Neural progenitor cell (in vitro differentiated cells): ENCODE measurements around the gene DHDH. TPM values are rescaled to one million over a fixed set of nuclear protein-coding genes. Genes with fewer than 3 reads are reported as not detected.
A peak's percentile ranks its signal among the peaks of the same experiment; 100 is the strongest.

ENCODE experiments used
- DNase-seq: peaks from one replicate; pipeline ENCODE4 v3.0.0-alpha.2; 2016; ENCODE audit warnings: low spot score
- H2AFZ ChIP-seq: fragments of 200-600 bp; sonication (generic); replicated peaks from 2 replicates; pipeline ENCODE4 v1.6.1; 2016; ENCODE audit warnings: antibody characterized with exemption
- H3F3A ChIP-seq: fragments of 200-600 bp; sonication (generic); 2 replicates; pipeline ENCODE4 v1.6.1; 2016; ENCODE audit warnings: antibody characterized with exemption, low read depth
- H3K27ac ChIP-seq: fragments of 200-600 bp; sonication (generic); 2 replicates; pipeline ENCODE4 v1.5.1; 2016; ENCODE audit warnings: mild to moderate bottlenecking
- H3K27me3 ChIP-seq: fragments of 200-600 bp; sonication (generic); 2 replicates; pipeline ENCODE4 v1.6.1; 2016; ENCODE audit warnings: mild to moderate bottlenecking, moderate library complexity
- H3K36me3 ChIP-seq: fragments of 200-600 bp; sonication (generic); 2 replicates; pipeline ENCODE4 v1.5.1; 2016
- H3K4me1 ChIP-seq: fragments of 200-600 bp; sonication (generic); 2 replicates; pipeline ENCODE4 v1.6.1; 2016; ENCODE audit warnings: mixed run types
- H3K4me2 ChIP-seq: fragments of 200-600 bp; sonication (generic); 2 replicates; pipeline ENCODE4 v1.6.1; 2016
- H3K4me3 ChIP-seq: fragments of 200-600 bp; sonication (generic); 2 replicates; pipeline ENCODE4 v1.5.1; 2016
- H3K79me2 ChIP-seq: fragments of 200-600 bp; sonication (generic); 2 replicates; pipeline ENCODE4 v1.6.1; 2016; ENCODE audit warnings: low read depth
- H3K9ac ChIP-seq: fragments of 200-600 bp; sonication (generic); 2 replicates; pipeline ENCODE4 v1.6.1; 2016
- H3K9me3 ChIP-seq: fragments of 200-600 bp; sonication (generic); 2 replicates; pipeline ENCODE4 v1.5.1; 2016; ENCODE audit warnings: low read depth
- H4K20me1 ChIP-seq: fragments of 200-600 bp; sonication (generic); 2 replicates; pipeline ENCODE4 v1.6.1; 2016; ENCODE audit warnings: low read depth
- H3K27ac Mint-ChIP-seq: 3 replicates; pipeline ENCODE4 v1.8.0; 2021; ENCODE audit warnings: mixed read lengths
- H3K27me3 Mint-ChIP-seq: 2 replicates; pipeline ENCODE4 v1.8.0; 2022; ENCODE audit warnings: low read depth, mild to moderate bottlenecking, inconsistent platforms, moderate library complexity, mixed read lengths; ENCODE audit not compliant: insufficient read depth
- H3K36me3 Mint-ChIP-seq: 3 replicates; pipeline ENCODE4 v1.8.0; 2021; ENCODE audit warnings: mixed read lengths
- H3K4me1 Mint-ChIP-seq: 3 replicates; pipeline ENCODE4 v1.8.0; 2021; ENCODE audit warnings: mixed read lengths
- H3K4me3 Mint-ChIP-seq: 3 replicates; pipeline ENCODE4 v1.8.0; 2021; ENCODE audit warnings: mild to moderate bottlenecking, moderate library complexity, mixed read lengths
- H3K9me3 Mint-ChIP-seq: 3 replicates; pipeline ENCODE4 v1.8.0; 2020; ENCODE audit warnings: mixed read lengths
- CTCF ChIP-seq: fragments of 200-600 bp; sonication (generic); IDR thresholded peaks from 2 replicates; pipeline ENCODE4 v1.5.1; 2017; ENCODE audit warnings: antibody characterized with exemption, mild to moderate bottlenecking
- EZH2 ChIP-seq: fragments of 200-600 bp; sonication (generic); IDR thresholded peaks from 2 replicates; pipeline ENCODE4 v1.6.1; 2017; ENCODE audit warnings: antibody characterized with exemption, mild to moderate bottlenecking, moderate library complexity
- EZH2phosphoT487 ChIP-seq: fragments of 200-600 bp; sonication (generic); IDR thresholded peaks from 2 replicates; pipeline ENCODE4 v1.6.1; 2017; ENCODE audit warnings: antibody characterized with exemption
- total RNA-seq: library from RNA; depleted of rRNA; stranded (reverse); fragments of >200 nt; gene quantifications from 2 replicates; pipeline ENCODE4 v1.2.3, GENCODE V29; 2015; ENCODE audit warnings: low replicate concordance

The DHDH gene
- total RNA-seq, 1 donor from 2014 or later, result not detected

GRCh38 chr19:48953141-48953540 lies 19.6 kb downstream of the DHDH start:
- H3K9me3 Mint-ChIP-seq, result peaks cover 2% of the 10 kb centered on the region
- Histone ChIP-seq H4K20me1 (no peaks in the 10 kb centered on the region), H3K27ac (no peak overlapping the region), H3K36me3 (peaks cover 3% of the 10 kb centered on the region), H3K79me2 (peaks cover 24% of the 10 kb centered on the region), H3K9ac (no peak overlapping the region), H3K4me3 (no peak overlapping the region), H3K27me3 (no peaks in the 10 kb centered on the region), H2AFZ (no peak overlapping the region), H3K9me3 (no peaks in the 10 kb centered on the region), H3K4me2 (no peak overlapping the region), H3F3A (peaks cover 6% of the 10 kb centered on the region), H3K4me1 (peaks cover 8% of the 10 kb centered on the region)
- H3K36me3 Mint-ChIP-seq, result peaks cover 9% of the 10 kb centered on the region
- H3K4me1 Mint-ChIP-seq, result peaks cover 10% of the 10 kb centered on the region
- DNase-seq, result no peak
- no peak overlapping the region for H3K27ac Mint-ChIP-seq
- TF ChIP-seq EZH2phosphoT487 (no peak), CTCF (no peak), EZH2 (no peak)
- H3K4me3 Mint-ChIP-seq, result no peak overlapping the region
- H3K27me3 Mint-ChIP-seq, result peaks cover 5% of the 10 kb centered on the region

- Mint-ChIP-seq H3K9me3 (no peaks in the 10 kb centered on the region), H3K36me3 (peaks cover 9% of the 10 kb centered on the region), H3K27ac (peak overlapping the region; percentile 62), H3K4me1 (peaks cover 10% of the 10 kb centered on the region), H3K4me3 (peak overlapping the region; percentile 85), H3K27me3 (peaks cover 2% of the 10 kb centered on the region)
- Histone ChIP-seq H3K4me2 (peak overlapping the region; percentile 95), H3K79me2 (peaks cover 24% of the 10 kb centered on the region), H3K27ac (no peak overlapping the region), H3K4me3 (peak overlapping the region; percentile 97), H2AFZ (peak overlapping the region; percentile 81), H3F3A (peaks cover 10% of the 10 kb centered on the region), H4K20me1 (no peaks in the 10 kb centered on the region), H3K4me1 (peaks cover 8% of the 10 kb centered on the region), H3K27me3 (no peaks in the 10 kb centered on the region), H3K9me3 (no peaks in the 10 kb centered on the region), H3K36me3 (peaks cover 3% of the 10 kb centered on the region), H3K9ac (no peak overlapping the region)
- TF ChIP-seq CTCF (no peak), EZH2 (no peak), EZH2phosphoT487 (no peak)
- no peak for DNase-seq
Measured at GRCh38 chr19:48953990-48954594, 20.6 kb downstream of the DHDH start.

DNA sequence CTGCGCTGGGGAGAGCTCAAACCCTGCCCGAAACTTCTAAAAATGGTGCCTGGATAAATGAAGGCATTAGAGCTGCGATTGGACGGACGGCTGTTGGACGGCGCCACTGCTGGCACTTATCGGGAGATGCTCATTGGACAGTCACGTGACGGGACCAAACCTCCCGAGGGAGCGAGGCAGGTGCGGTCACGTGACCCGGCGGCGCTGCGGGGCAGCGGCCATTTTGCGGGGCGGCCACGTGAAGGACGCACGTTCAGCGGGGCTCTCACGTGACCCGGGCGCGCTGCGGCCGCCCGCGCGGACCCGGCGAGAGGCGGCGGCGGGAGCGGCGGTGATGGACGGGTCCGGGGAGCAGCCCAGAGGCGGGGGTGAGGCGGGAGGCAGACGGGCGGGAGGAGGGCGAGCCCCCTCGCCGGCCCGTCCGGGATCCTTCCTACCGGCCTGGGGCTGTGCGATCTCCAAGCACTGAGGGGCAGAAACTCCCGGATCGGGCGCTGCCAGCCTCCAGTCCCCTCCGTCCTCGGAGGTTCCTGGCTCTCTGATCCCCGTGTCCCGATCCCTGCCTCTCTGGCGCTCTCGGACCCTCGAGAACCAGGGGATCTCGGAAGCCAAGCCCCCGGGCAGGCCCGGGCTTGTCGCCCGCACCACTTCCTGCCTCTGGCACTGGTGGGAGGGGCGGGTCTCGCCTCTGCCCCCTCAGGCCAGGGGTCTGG lies 21.3 kb downstream of the DHDH start, which contains the start of gene BAX:
Gene BAX, plus strand, starts transcription at position 281 of the 713 bp plus-strand sequence. Its CDS starts 54 bp downstream, at position 335.
- H3K79me2 ChIP-seq, result peaks cover 24% of the 10 kb centered on the region
- peak within 1 kb of the TSS; percentile 85 for H3K4me3 Mint-ChIP-seq
- no peak for TF ChIP-seq CTCF
- H3K9ac ChIP-seq, result peak within 1 kb of the TSS; percentile 87
- H3K27ac Mint-ChIP-seq, result peak within 1 kb of the TSS; percentile 62
- peak within 1 kb of the TSS; percentile 95 for H3K4me2 ChIP-seq
- peaks cover 8% of the 10 kb centered on the region for H3K4me1 ChIP-seq
- peak within 1 kb of the TSS; percentile 81 for H2AFZ ChIP-seq
- peaks cover 10% of the 10 kb centered on the region for H3K4me1 Mint-ChIP-seq
- H3K36me3 Mint-ChIP-seq, result peaks cover 9% of the 10 kb centered on the region
- H3K9me3 ChIP-seq, result no peaks in the 10 kb centered on the region
- no peaks in the 10 kb centered on the region for H3K27me3 ChIP-seq
- no peak within 1 kb of the TSS for H3K27ac ChIP-seq
- H3K9me3 Mint-ChIP-seq, result no peaks in the 10 kb centered on the region
- H3F3A ChIP-seq, result peaks cover 10% of the 10 kb centered on the region
- peaks cover 3% of the 10 kb centered on the region for H3K36me3 ChIP-seq
- H3K4me3 ChIP-seq, result peak within 1 kb of the TSS; percentile 97
- no peaks in the 10 kb centered on the region for H4K20me1 ChIP-seq
- DNase-seq, result peak; percentile 99
- H3K27me3 Mint-ChIP-seq, result peaks cover 2% of the 10 kb centered on the region
